ENCODE data around the gene KICS2.

- TF ChIP-seq POLR2A (IDR thresholded peaks at IDR 0.05; ENCODE audit: low read depth, low read length) (no peak), CTCF (IDR thresholded peaks at IDR 0.05; ENCODE audit: extremely low read depth in 1 of 2, insufficient read depth in 1 of 2, low read depth in 1 of 2, low read length in 2 of 2) (no peak), POLR2AphosphoS5 (IDR thresholded peaks at IDR 0.05; ENCODE audit: insufficient read depth, low read depth, low read length) (no peak), EZH2 (IDR thresholded peaks at IDR 0.05; ENCODE audit: borderline replicate concordance, low read depth, low read length, severe bottlenecking) (no peak), MAX (IDR thresholded peaks at IDR 0.05; ENCODE audit: insufficient read depth, insufficient read length) (no peak), FOS (IDR thresholded peaks at IDR 0.05; ENCODE audit: borderline replicate concordance, insufficient read depth, low read length) (no peak), GATA2 (IDR thresholded peaks at IDR 0.05; ENCODE audit: insufficient read depth, insufficient read length, low read depth, low read length) (no peak)
Measured at GRCh38 chr12:64269161-64269560, 47.1 kb upstream of the KICS2 start.

All from endothelial cell of umbilical vein (primary cell).